GM19372 (cell line): Measurements from ENCODE around the gene CAPZA1.

ENCODE experiments used
- ATAC-seq: cut with Tn5 transposase; IDR thresholded peaks from one replicate; pipeline ENCODE4 v1.9.1; 2021; ENCODE audit warnings: mild to moderate bottlenecking, low read depth, moderate library complexity; ENCODE audit not compliant: unreplicated experiment

Gene CAPZA1

GRCh38 chr1:112711670-112712069, 92.0 kb downstream of the CAPZA1 start:
- ATAC-seq = no peak

DNA sequence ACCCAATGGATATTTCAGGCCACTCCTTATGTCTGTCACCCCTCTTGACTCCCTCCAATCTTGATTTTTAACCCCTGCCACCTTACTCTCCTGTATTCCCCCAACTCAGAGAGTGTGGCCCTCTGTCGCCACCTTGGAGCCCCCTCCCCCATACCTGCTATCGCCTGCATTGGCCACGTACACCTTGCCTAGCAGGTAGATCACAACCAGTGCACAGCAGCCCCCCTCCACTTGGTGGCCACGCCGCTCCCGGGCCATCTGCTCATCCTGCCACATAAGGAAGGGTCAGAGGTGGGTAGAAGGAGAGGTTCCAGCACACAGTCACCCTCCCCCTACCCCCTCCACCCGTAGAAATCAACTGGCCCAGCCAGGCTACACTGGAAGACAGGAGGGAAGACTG, 92.6 kb downstream of the CAPZA1 start:
- no peak for ATAC-seq

DNA sequence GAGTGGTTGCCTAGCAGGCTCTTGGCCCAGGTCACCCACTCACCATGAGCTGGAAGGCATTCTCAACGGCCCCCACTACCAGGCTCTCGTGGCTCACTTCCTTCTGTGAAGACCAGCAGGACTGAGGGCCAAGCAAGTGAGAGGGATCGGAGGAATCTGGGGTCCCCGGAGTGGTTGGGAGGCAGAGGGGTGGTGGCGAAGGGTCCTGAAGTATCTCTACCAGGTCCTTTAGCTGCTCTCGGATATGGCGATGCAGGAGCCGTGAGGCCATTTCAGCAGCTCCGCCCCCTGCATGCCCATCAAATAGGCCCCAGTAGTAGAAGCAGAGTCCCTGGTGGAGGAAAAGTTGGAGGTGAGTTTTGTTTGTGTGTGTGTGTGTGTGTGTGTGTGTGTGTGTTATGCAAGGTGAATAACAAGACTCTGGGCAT, 93.1 kb downstream of the CAPZA1 start:
- no peak for ATAC-seq

GRCh38 chr1:112713466-112714312, 94.1 kb downstream of the CAPZA1 start:
- peak; percentile 19 for ATAC-seq

GRCh38 chr1:112714313-112715263, 95.0 kb downstream of the CAPZA1 start:
- no peak for ATAC-seq

GRCh38 chr1:112715264-112716053, 95.8 kb downstream of the CAPZA1 start, which contains the start of gene PPM1J:
TSS of gene PPM1J (minus strand) at chr1:112715332. CDS start at chr1:112715301, 31 bp downstream.
- peak; percentile 80 for ATAC-seq

- ATAC-seq = no peak
Measured at GRCh38 chr1:112716133-112716720, 96.6 kb downstream of the CAPZA1 start.

DNA sequence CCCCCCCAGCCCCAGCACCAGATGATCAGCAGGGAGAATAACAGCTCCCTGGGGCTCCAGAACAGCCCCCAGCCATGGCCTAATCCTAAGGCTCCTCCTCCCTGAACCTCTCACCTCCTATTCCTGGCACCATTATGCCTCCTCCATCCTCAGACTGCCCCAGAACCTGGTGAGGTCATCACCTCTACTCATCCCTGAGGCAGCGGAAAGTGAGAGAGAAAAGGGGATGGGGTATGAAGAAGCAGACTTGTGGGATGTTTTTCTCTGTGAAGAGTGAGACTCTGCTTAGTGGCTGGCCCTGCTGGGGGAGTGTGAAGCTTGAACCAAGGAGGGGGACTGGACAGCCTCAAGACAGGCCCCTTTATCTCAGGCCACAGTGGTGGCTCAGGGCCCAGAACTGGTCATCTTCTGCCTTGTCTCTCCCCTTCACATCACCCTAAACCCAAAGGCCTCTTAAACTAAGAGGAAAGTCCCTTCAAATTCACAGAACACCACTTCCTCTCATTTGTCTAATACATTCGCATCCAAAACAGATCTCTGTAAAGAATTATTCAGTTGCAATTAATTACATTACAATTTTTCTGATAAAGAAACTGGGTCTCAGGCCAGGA, 97.7 kb downstream of the CAPZA1 start:
- ATAC-seq = no peak

- no peak for ATAC-seq
Measured at GRCh38 chr1:112718691-112719418, 99.2 kb downstream of the CAPZA1 start.

DNA sequence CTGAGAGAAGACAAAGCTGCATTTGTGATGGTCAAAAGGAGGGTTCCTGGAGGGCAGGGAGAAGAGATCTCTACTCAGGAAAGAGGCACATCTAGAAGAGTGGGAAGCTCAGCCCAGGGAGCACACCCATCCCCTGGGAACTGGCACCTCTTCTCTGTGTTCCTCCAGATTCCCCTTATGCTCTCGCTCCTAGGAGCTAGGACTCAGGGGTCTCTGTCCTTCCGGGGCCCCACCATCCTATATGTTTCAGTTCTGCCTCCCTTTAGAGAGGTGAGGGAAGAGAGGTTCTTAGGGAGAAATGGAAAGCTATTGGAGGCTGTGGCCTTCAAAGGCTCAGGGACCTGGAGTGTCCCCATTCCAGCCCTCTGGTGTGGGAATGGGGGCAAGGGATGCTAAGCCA, 100.1 kb downstream of the CAPZA1 start:
- ATAC-seq = no peak

DNA sequence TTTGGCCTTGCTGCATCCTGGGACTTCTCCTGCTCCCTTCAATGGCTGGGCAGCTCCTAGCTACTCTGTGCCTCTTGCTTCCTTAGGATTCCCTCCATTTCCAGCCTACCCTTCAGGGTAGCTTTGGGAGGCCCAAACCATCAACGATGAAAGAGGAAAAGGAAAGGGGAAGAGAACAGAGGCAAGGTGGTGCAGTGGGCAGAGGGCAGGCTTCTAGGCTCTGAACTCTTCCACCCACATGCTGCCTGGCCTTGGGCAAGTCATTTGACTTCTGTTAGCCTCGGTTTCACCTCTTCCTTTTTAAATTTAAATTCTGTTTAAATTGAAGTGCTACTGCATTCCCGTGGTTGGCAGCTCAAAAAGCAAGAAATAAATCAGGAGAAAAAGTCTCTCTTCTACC, 101.2 kb downstream of the CAPZA1 start:
- ATAC-seq = no peak
